Peyer's patch (tissue), 4 donors: ENCODE measurements around the gene RENBP. TPM values are rescaled to one million over a fixed set of nuclear protein-coding genes. Genes with fewer than 3 reads are reported as not detected.

ENCODE experiments used
- DNase-seq, 3 donors: peaks; one replicate each; pipeline ENCODE4 v3.0.0-alpha.2; 2017 to 2019
- H3K27ac ChIP-seq, 4 donors: fragments of 200-600 bp; sonication (generic); one replicate each; pipeline ENCODE4 v1.5.1; 2016 to 2019
- H3K27me3 ChIP-seq, 2 donors: fragments of 200-600 bp; sonication (generic); one replicate each; pipeline ENCODE4 v1.5.1; 2019
- H3K36me3 ChIP-seq, 3 donors: fragments of 200-600 bp; sonication (generic); one replicate each; pipeline ENCODE4 v1.5.1; 2016 to 2019
- H3K4me1 ChIP-seq, 4 donors: fragments of 200-600 bp; sonication (generic); one replicate each; pipeline ENCODE4 v1.5.1; 2016 to 2019
- H3K4me3 ChIP-seq, 4 donors: fragments of 200-600 bp; sonication (generic); 1 replicate in 3 of 4; 2 replicates in 1 of 4; pipeline ENCODE4 v1.5.1; 2016 to 2019; ENCODE audit warnings: mild to moderate bottlenecking in 1 of 4
- H3K9me3 ChIP-seq, 4 donors: fragments of 200-600 bp; sonication (generic); one replicate each; pipeline ENCODE4 v1.5.1; 2016 to 2019; ENCODE audit warnings: mild to moderate bottlenecking in 1 of 4
- POLR2A ChIP-seq, 2 donors: fragments of 450-650 bp; IDR thresholded peaks; one replicate each; pipeline ENCODE4 v1.5.1; 2017; ENCODE audit warnings: antibody characterized with exemption in 2 of 2, mild to moderate bottlenecking in 2 of 2, moderate library complexity in 2 of 2
- total RNA-seq, 4 donors: library from RNA; depleted of rRNA; stranded (reverse); fragments of >200 nt; gene quantifications; one replicate each; pipeline ENCODE4 v1.1.0, GENCODE V29; 2016
- TF ChIP-seq, protein P1 (sequence below), 6 experiments: fragments of 450-650 bp in 4 of 6; fragments of 200-600 bp in 2 of 6; sonication (generic) in 1 of 6; IDR thresholded peaks; one replicate each; pipeline ENCODE4 v1.5.1; 2017 to 2019; ENCODE audit warnings: antibody characterized with exemption in 6 of 6, mild to moderate bottlenecking in 3 of 6, moderate library complexity in 1 of 6

RENBP gene
- total RNA-seq, 4 donors from 2014 or later, result 4.9 to 13.3 (median 9.4) TPM

DNA sequence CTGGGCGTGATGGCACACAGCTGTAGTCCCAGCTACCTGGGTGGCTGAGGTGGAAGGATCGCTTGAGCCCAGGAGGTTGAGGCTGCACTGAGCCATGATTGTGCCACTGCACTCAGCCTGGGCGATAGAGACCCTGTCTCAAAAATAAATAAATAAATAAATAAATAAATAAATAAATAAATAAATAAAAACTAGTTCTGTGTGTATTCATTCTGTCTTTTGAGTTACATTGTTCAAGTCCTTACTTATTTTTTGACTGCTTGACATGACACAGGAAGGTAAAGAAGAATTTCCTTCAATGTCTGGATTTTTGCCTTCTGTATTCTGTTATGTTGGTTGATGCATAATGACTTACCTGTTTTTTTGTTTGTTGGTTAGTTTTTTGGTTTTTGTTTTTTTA, 7.4 kb downstream of the RENBP start:
- Histone ChIP-seq H3K27ac (no peak overlapping the region), H3K4me3 (no peak overlapping the region), H3K4me1 (peaks cover 0 to 14% (median under 1%) of the 10 kb centered on the region in 4 donors)

DNA sequence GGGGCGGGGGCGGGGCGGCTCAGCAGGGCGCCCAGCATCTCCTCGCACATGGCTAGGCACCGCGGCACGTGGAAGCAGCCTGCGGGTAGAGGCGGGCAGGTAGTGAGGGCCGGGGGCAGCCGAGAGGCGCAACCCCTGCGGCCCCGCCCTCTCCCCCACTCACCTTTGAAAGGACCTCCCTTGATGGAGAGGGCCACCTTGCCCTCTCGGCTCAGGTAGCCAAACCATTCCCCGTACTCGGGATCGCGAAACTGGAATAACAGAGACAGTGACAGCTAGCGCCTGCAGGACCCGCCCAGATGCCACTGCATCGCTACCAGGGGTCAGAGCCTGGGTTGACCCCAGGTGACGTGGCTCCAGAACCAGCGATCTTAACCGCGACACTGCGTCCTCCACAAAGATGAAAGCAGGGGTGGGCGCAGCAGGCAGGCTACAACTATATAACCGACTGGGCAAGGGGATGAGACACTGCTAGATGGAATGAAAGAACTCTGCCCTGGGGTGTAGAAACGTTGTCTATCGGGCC, 9.1 kb downstream of the RENBP start:
- TF ChIP-seq POLR2A (IDR thresholded peaks at IDR 0.05), result no peak
- TF ChIP-seq, protein P1, sequence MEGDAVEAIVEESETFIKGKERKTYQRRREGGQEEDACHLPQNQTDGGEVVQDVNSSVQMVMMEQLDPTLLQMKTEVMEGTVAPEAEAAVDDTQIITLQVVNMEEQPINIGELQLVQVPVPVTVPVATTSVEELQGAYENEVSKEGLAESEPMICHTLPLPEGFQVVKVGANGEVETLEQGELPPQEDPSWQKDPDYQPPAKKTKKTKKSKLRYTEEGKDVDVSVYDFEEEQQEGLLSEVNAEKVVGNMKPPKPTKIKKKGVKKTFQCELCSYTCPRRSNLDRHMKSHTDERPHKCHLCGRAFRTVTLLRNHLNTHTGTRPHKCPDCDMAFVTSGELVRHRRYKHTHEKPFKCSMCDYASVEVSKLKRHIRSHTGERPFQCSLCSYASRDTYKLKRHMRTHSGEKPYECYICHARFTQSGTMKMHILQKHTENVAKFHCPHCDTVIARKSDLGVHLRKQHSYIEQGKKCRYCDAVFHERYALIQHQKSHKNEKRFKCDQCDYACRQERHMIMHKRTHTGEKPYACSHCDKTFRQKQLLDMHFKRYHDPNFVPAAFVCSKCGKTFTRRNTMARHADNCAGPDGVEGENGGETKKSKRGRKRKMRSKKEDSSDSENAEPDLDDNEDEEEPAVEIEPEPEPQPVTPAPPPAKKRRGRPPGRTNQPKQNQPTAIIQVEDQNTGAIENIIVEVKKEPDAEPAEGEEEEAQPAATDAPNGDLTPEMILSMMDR (IDR thresholded peaks at IDR 0.05), result no peak
- peaks cover 0 to 17% (median 0%) of the 10 kb centered on the region in 3 donors for H3K36me3 ChIP-seq
- H3K4me3 ChIP-seq, result peak overlapping the region; percentile 49 to 87 (median 78)
- no peak for DNase-seq
- H3K9me3 ChIP-seq, result no peaks in the 10 kb centered on the region
- H3K4me1 ChIP-seq, result peaks cover 0 to 14% (median 2%) of the 10 kb centered on the region in 4 donors
- H3K27ac ChIP-seq, result peak overlapping the region in 2 of 4 donors; percentile 66 to 71
- H3K27me3 ChIP-seq, result no peaks in the 10 kb centered on the region

More for the DNA sequence above, 7.4 kb downstream of the RENBP start:
- H3K36me3 ChIP-seq, result peaks cover 0 to 3% (median 0%) of the 10 kb centered on the region in 3 donors
- no peaks in the 10 kb centered on the region for H3K27me3 ChIP-seq
- DNase-seq, result no peak
- no peaks in the 10 kb centered on the region for H3K9me3 ChIP-seq
- TF ChIP-seq POLR2A (IDR thresholded peaks at IDR 0.05), result no peak
- TF ChIP-seq, protein P1 (IDR thresholded peaks at IDR 0.05), result no peak

DNA sequence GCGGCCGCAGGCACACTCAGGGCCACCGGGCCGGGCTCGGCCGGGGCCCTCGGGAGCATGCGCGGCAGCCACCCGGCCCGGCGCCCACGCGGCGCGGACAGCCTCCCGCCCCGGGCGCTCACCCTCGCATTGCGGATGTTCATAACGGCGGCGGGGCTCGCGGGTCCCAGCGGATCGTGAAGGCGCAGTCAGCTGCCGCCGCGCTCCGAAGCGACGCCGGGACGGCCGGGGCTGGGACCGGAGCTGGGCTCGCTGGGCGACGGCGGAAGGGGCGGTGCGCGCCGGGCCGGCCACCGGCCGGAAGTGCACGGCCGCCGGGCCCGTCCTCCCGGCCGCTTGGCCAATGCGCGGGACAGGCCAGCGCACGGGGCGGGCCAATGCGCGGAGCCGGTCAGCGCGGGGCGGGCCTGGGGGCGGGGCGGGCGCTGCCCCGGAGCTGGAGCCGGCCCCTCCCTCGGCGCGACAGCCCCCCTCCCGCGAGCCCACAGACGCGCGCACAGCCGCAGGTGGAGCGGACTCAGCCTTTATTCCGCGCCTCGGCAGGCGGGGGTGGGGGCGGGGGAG, 9.6 kb downstream of the RENBP start, which contains the start of gene NAA10:
Gene NAA10, minus strand, starts transcription at position 276 of the 564 bp plus-strand sequence. Its CDS starts 133 bp downstream, at position 143.
- peaks cover 0 to 14% (median 2%) of the 10 kb centered on the region in 4 donors for H3K4me1 ChIP-seq
- no peaks in the 10 kb centered on the region for H3K27me3 ChIP-seq
- DNase-seq, result peak; percentile 68 to 85 (median 80)
- peak within 1 kb of the TSS; percentile 49 to 87 (median 78) for H3K4me3 ChIP-seq
- H3K27ac ChIP-seq, result peak within 1 kb of the TSS; percentile 57 to 71 (median 62)
- H3K36me3 ChIP-seq, result peaks cover 0 to 21% (median 0%) of the 10 kb centered on the region in 3 donors
- TF ChIP-seq POLR2A (IDR thresholded peaks at IDR 0.05), result peak in 1 of 2 donors; percentile 41
- TF ChIP-seq, protein P1 (IDR thresholded peaks at IDR 0.05), result no peak
- no peaks in the 10 kb centered on the region for H3K9me3 ChIP-seq

DNA sequence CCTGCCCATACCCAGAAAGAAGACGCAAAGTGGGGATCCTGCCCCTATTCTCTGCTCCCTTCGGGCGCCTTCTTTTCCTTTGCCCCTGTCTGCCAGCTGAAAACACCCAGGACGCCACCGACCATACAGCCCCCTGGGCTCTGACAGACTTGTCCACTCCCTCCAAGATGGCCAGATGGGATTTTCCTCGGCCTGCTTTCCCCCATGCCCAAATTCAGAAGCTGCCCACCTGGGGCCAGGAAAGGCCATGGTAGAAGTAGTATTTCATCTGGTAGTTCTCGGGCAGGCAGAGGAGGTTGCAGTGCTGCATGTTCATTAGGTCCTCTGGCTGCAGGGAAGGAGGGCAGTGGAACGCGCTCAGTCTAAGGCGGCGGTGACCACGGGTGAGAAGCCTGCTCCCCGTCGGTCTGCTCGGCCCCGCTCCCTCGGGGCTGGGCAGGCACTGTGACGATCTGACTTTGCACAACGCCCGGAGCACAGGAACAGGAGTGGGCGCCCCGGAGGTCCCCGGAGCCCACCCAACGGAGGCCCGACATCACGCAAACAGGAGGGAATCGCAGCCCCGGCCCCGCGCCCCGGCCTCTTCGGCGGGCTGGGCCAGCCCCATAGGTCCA, 10.2 kb downstream of the RENBP start:
- H3K36me3 ChIP-seq, result peaks cover 0 to 21% (median 0%) of the 10 kb centered on the region in 3 donors
- no peak for TF ChIP-seq POLR2A (IDR thresholded peaks at IDR 0.05)
- TF ChIP-seq, protein P1 (IDR thresholded peaks at IDR 0.05), result no peak
- H3K27ac ChIP-seq, result peak overlapping the region; percentile 57 to 71 (median 62)
- peaks cover 0 to 18% (median 2%) of the 10 kb centered on the region in 4 donors for H3K4me1 ChIP-seq
- H3K27me3 ChIP-seq, result no peaks in the 10 kb centered on the region
- no peaks in the 10 kb centered on the region for H3K9me3 ChIP-seq
- peak overlapping the region; percentile 49 to 87 (median 78) for H3K4me3 ChIP-seq
- peak in 1 of 3 donors; percentile 50 for DNase-seq

DNA sequence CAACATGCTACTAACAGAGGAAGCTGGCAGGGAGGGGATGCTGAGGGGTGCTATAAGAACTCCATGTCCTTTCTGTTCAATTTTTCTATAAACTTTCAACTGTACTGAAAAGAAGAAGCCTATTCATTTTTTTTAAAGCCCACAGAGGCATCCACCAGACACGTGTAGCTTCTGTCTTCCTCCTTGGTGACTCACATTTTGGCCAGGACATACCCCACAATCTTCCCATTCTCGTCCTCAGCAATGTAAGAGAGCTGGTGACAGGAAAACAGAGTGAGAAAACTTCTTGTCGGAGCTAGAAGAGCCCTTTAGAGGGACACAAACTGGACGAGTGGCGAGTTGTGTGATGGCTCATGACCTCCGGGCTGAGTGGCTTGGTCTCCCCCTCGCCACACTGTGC, 10.7 kb downstream of the RENBP start:
- Histone ChIP-seq H3K27ac (peak overlapping the region in 1 of 4 donors; percentile 71), H3K36me3 (peaks cover 0 to 21% (median 0%) of the 10 kb centered on the region in 3 donors), H3K9me3 (no peaks in the 10 kb centered on the region), H3K27me3 (no peaks in the 10 kb centered on the region), H3K4me1 (peaks cover 0 to 23% (median 2%) of the 10 kb centered on the region in 4 donors), H3K4me3 (peak overlapping the region in 3 of 4 donors; percentile 78 to 87 (median 79))
- no peak for DNase-seq
- no peak for TF ChIP-seq POLR2A (IDR thresholded peaks at IDR 0.05)
- TF ChIP-seq, protein P1 (IDR thresholded peaks at IDR 0.05), result no peak
